Mesothelial cell of epicardium (in vitro differentiated cells): ENCODE data around the gene MAST3. TPM values are rescaled to one million over a fixed set of nuclear protein-coding genes. Genes with fewer than 3 reads are reported as not detected.

Source experiments
- DNase-seq, 2 experiments: peaks; one replicate each; pipeline ENCODE4 v3.0.0; 2021; ENCODE audit warnings: low spot score in 2 of 2; ENCODE audit not compliant: unreplicated experiment in 2 of 2
- H3K27ac Mint-ChIP-seq: 2 replicates; pipeline ENCODE4 v1.8.0; 2021; ENCODE audit warnings: mixed read lengths
- H3K27me3 Mint-ChIP-seq: 2 replicates; pipeline ENCODE4 v1.8.0; 2021; ENCODE audit warnings: low read depth, mixed read lengths
- H3K36me3 Mint-ChIP-seq: 2 replicates; pipeline ENCODE4 v1.8.0; 2021; ENCODE audit warnings: mixed read lengths
- H3K4me1 Mint-ChIP-seq: 2 replicates; pipeline ENCODE4 v1.8.0; 2021; ENCODE audit warnings: mixed read lengths
- H3K4me3 Mint-ChIP-seq: 2 replicates; pipeline ENCODE4 v1.8.0; 2021; ENCODE audit warnings: mild to moderate bottlenecking, moderate library complexity, mixed read lengths
- H3K9me3 Mint-ChIP-seq: 2 replicates; pipeline ENCODE4 v1.8.0; 2021; ENCODE audit warnings: mixed read lengths
- total RNA-seq: library from RNA; stranded (reverse); gene quantifications from 3 replicates; pipeline ENCODE4 v1.2.1, GENCODE V29; 2021
- TF ChIP-seq, protein P1 (sequence below): fragments of 200-600 bp; sonication (generic); IDR thresholded peaks from one replicate; pipeline ENCODE4 v1.5.0; 2021; ENCODE audit warnings: antibody characterized with exemption; ENCODE audit not compliant: unreplicated experiment

MAST3 gene
- total RNA-seq, 1 donor from 2014 or later, result 16.0 TPM

DNA sequence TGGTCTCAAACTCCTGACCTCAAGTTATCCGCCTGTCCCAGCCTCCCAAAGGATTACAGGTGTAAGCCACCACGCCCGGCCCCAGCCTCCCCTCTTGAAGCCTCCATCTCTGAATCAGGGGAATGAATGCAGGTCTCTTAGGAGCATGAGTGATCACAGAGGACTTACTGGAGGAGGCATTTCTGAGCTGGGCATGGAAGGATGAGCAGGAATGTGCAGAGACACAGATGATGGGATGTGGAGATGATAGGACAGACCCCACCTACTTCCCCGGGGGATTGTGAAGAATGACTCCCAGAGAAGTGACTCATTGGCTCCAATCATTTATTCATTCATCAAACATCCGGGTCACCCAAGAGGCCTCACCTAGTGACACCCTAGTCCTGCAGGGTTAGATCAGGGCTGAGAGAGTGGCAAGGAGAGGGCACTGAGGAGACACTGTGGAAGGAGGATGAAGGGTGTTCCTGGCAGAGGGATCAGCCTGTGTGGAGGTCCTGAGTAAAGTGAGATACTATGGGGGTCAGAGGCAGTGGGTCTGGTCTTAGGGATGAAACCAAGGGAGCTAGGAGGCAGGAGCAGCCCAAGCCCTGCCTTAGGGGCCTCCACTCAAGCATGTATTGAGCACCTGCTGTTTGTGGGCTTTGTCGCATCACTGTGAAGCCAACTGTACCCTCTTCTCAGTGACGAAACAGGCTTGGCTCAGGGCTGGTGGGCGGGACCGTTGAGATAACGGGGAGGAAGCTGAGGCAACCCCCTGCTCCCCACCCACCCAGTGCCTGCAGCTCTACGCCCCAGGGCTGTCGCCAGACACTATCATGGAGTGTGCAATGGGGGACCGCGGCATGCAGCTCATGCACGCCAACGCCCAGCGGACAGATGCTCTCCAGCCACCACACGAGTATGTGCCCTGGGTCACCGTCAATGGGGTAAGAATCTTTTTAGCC is 79.1 kb downstream of the MAST3 start:
- Mint-ChIP-seq H3K9me3 (no peaks in the 10 kb centered on the region), H3K27me3 (peaks cover 48% of the 10 kb centered on the region), H3K4me3 (no peak overlapping the region), H3K36me3 (peaks cover 5% of the 10 kb centered on the region), H3K4me1 (peaks cover 11% of the 10 kb centered on the region), H3K27ac (no peak overlapping the region)
- TF ChIP-seq, protein P1, sequence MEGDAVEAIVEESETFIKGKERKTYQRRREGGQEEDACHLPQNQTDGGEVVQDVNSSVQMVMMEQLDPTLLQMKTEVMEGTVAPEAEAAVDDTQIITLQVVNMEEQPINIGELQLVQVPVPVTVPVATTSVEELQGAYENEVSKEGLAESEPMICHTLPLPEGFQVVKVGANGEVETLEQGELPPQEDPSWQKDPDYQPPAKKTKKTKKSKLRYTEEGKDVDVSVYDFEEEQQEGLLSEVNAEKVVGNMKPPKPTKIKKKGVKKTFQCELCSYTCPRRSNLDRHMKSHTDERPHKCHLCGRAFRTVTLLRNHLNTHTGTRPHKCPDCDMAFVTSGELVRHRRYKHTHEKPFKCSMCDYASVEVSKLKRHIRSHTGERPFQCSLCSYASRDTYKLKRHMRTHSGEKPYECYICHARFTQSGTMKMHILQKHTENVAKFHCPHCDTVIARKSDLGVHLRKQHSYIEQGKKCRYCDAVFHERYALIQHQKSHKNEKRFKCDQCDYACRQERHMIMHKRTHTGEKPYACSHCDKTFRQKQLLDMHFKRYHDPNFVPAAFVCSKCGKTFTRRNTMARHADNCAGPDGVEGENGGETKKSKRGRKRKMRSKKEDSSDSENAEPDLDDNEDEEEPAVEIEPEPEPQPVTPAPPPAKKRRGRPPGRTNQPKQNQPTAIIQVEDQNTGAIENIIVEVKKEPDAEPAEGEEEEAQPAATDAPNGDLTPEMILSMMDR, result no peak
- DNase-seq, result no peak

DNA sequence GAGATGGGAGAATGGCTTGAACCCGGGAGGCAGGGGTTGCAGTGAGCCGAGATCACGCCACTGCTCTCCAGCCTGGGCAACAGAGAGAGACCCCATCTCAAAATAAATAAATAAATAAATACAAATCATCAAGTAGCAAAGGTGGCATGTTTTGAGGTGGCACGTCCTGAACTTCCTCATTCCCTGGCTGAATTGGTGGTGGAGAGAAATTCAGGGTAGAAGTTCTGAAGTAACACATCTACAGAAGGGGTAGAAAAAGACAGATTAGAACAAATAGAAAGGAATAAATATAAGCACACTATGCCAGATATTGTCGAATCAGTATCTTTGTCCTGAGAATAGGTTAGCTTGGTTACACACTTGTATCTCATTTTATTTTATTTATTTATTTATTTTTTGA is 82.4 kb downstream of the MAST3 start:
- peaks cover 32% of the 10 kb centered on the region for H3K27me3 Mint-ChIP-seq
- H3K4me3 Mint-ChIP-seq, result no peak overlapping the region
- no peak overlapping the region for H3K27ac Mint-ChIP-seq
- DNase-seq, result no peak
- no peaks in the 10 kb centered on the region for H3K36me3 Mint-ChIP-seq
- H3K9me3 Mint-ChIP-seq, result no peaks in the 10 kb centered on the region
- TF ChIP-seq, protein P1, result no peak
- H3K4me1 Mint-ChIP-seq, result no peaks in the 10 kb centered on the region

DNA sequence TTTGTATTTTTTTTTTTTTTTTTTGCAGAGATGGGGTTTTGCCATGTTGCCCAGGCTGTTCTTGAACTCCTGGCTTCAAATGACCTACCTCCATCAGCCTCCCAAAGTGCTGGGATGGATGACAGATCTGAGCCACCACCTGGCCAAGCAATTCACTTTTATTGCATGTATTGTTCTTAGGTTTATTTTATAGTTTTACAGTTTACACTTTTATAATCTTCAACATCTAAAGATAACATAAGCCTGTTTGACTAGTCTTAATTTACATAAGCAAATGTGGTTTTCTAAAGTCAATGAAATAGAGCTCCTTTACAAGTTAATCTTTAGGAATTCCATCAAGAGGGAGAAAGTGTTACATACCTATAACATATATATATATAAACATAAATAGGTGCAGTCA is 86.0 kb downstream of the MAST3 start:
- DNase-seq, result no peak
- Mint-ChIP-seq H3K36me3 (no peaks in the 10 kb centered on the region), H3K4me1 (no peaks in the 10 kb centered on the region), H3K9me3 (no peaks in the 10 kb centered on the region), H3K27me3 (peaks cover 4% of the 10 kb centered on the region), H3K27ac (no peak overlapping the region), H3K4me3 (no peak overlapping the region)
- TF ChIP-seq, protein P1, result no peak

DNA sequence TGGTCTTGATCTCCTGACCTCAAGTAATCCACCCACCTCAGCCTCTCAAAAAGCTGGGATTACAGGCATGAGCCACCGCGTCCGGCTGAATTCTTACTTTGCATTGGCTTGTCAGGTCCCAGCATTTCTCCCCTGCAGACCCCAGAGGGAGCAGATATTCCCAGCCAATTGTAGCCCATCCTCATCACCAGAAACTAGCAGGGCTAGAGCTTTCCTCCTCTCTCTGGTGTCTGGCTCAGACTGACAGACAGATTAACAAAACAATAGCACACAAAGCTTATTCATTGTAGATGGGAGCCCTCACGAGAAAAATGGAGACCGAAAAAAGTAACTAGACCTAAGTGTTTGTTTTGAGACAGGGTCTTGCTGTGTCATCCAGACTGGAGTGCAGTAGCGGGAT is 88.0 kb downstream of the MAST3 start:
- Mint-ChIP-seq H3K27ac (no peak overlapping the region), H3K9me3 (no peaks in the 10 kb centered on the region), H3K27me3 (peaks cover 1% of the 10 kb centered on the region), H3K4me3 (no peak overlapping the region), H3K4me1 (no peaks in the 10 kb centered on the region), H3K36me3 (no peaks in the 10 kb centered on the region)
- DNase-seq, result no peak
- TF ChIP-seq, protein P1, result no peak

DNA sequence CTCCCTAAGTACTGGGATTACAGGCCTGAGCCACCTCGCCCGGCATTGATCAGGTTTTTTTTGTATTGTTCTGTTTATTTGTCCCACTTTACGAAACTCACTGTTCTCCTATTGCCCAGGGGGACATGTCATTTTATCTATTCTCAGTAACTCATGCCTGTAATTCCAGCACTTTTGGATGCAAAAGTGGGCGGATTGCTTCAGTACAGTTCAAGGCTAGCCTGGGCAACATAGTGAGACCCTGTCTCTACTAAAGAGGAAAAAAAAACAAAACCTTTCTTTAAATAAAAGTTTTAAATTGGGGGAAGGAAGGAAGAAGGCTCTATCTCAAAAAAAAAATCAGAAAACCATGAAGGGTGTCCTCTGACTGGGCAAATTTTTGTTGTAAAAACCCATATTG is 92.7 kb downstream of the MAST3 start:
- no peaks in the 10 kb centered on the region for H3K36me3 Mint-ChIP-seq
- H3K4me3 Mint-ChIP-seq, result no peak overlapping the region
- DNase-seq, result no peak
- no peak overlapping the region for H3K27ac Mint-ChIP-seq
- TF ChIP-seq, protein P1, result no peak
- H3K9me3 Mint-ChIP-seq, result no peaks in the 10 kb centered on the region
- peaks cover 17% of the 10 kb centered on the region for H3K4me1 Mint-ChIP-seq
- H3K27me3 Mint-ChIP-seq, result peaks cover 1% of the 10 kb centered on the region
